Measurements from ENCODE around the gene PRRG2. TPM values are rescaled to one million over a fixed set of nuclear protein-coding genes. Genes with fewer than 3 reads are reported as not detected.

PRRG2 gene
- total RNA-seq, 2 experiments from 2014 or later, result 1.1 to 1.4 TPM

DNA sequence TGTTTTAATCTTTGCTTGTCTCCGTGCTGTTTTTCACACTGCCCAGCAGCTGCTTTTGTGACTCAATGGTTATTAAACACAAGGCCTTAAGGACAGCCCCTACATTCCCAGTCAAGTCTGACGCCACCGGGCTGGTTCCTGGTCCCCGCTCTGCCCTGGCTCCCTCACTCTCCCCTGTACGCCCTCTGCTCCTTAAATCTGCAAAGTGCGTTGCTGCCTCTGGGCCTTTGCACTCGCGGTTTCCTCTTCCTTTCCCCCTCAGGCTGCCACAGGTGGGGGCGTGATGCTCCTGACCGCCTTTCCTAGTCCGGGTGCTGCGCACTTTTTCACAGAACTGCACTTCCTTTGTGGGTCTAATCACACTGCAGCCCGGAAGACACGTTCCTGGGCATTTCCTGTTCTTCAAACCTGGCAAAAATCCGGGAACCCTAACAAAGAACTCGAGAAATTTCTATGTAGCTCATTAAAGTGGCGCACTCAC is 26.4 kb upstream of the PRRG2 start:
- POLR2A ChIA-PET, result interaction anchor here (0.5 to 1.4 kb wide), 3 partner anchors 24 to 58 kb away, joined by 3 to 4 read pairs (median 4); partner anchors contain the start of genes FCGRT and RPS11
- CTCF ChIA-PET, result interaction anchor here (0.6 to 7.0 kb wide), 6 partner anchors 8 to 744 kb away, joined by 3 to 66 read pairs (median 4); partner anchors contain the start of gene BCAT2

DNA sequence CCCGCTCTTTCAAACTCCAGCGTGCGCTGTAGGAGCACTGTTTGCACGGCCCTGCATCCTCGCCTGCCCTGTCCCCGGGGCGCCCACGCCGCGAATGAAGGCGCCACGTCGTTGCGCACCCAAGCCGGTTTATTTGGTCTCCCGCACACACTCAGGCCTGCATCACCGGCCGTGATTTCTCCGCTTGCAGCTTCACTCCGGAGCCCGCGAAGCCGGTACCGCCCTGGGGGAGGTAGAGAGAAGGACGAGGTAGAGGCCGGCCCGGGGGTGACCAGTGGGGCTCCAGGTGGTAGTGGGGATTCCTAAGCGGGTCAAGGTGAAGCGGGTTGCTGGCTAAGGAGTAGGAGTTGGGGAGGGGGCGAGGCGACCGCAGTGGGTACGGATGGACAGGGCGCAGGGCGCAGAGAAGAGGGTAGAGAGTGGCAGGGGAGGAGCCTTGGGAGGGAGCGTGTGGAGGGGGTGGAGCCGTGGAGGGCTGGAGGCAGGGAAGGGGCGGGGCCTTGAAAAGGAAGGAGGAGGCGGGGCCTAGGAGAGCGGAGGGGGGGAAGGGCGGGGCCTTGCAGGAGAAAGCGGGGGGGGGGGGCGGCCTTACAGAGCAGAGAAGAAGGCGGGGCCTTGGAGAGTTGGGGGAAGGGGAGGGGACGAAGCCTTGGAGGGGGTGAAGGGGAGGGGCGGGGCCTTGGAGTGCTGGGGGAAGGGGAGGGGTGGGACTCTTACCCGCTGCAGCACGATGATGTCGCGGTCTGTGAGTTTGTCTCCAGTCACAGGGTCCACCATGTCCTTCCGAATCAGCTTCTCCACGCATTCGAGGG is 25.3 kb upstream of the PRRG2 start:
- ChIA-PET POLR2A (no interaction called here), CTCF (interaction anchor here (1.0 to 4.6 kb wide), 2 partner anchors 9 to 14 kb away, joined by 5 to 42 read pairs; no protein-coding TSS in a partner anchor)

DNA sequence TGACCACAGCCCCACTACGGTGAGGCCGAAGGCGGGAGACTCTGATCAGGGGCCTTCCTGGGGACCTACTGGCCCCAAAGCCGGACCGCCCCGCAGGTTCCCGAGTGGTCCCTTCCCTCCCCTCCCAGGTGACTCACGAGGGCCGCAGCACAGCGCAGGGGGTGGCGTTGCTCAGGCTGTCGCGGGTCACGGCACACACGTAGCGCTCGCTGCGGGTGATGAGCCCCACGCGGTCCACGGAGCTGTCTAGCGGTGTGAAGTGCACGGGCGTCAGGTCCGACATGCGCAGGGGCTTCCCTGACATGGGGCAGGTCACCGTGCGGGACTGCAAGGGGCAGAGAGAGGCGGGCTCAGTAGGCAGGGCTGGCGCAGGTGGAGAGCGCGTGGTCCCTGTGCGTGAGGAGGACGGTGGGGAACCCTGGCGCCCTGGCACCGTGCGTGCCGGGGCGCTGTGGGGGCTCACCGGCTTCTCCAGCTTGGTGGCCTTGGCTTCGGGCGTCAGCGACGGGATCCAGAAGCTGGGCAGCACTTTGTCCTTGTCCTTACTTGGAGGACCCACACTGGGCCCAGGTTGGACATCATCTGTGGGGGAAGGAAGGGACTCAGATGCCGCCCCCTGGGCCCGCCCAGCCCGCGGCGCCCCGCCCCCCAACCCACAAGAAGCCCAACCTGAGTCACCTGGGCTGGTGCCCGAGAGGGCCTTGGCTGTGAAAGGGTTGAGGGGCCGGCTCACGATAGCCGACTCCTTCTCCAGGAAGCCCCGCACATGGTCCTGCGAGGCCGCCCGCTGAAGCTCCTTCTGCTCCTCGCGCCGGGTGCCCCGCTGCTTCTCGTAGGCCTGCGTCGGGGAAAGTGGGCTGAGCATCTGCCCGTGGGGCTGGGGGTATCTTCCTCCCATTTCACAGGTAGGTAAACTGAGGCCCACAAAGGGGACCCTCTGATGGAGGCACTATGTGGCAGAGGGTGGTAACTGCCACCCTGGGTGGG is 24.4 kb upstream of the PRRG2 start:
- ChIA-PET POLR2A (interaction anchor here (0.5 to 0.7 kb wide), 2 partner anchors 48 to 57 kb away, joined by 3 read pairs; no protein-coding TSS in a partner anchor), CTCF (interaction anchor here (0.7 to 5.7 kb wide), 2 partner anchors 13 to 50 kb away, joined by 3 to 40 read pairs; no protein-coding TSS in a partner anchor)

DNA sequence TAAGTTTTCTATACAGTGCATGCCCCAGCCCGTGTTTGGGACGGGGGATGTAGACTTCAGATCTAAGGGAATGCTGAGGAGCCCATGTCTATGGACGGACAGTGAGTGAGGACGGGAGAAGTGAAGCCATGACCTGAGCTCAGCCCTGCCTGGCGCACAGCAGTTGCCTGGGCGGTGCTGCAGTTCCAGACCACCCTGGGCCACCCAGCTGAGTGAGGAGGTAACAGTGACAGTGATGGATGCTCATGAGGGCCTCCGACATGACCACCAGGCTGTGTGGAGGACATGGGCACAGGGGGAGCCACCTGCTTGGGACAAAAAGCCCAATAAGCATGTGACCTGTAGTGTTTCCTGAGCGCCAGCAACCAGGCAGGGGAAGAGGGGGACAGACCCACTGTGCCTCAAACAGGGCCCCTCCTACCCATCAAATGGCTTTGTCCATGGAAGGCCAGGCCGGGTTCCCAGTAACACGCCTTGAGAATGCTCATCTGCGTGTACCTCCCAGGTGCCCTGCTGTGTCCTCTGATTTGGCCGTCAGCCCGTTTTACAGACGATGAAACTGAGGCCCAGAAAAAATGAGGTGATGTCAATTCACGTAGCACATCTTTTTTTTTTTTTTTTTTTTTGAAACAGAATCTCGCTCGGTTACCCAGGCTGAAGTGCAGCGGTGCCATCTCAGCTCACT is 23.3 kb upstream of the PRRG2 start:
- ChIA-PET CTCF (interaction anchor here (0.7 to 5.7 kb wide), 3 partner anchors 12 to 55 kb away, joined by 3 to 40 read pairs (median 8); no protein-coding TSS in a partner anchor), POLR2A (interaction anchor here (0.5 kb wide), 1 partner anchor 49 kb away, joined by 3 read pairs; no protein-coding TSS in a partner anchor)

DNA sequence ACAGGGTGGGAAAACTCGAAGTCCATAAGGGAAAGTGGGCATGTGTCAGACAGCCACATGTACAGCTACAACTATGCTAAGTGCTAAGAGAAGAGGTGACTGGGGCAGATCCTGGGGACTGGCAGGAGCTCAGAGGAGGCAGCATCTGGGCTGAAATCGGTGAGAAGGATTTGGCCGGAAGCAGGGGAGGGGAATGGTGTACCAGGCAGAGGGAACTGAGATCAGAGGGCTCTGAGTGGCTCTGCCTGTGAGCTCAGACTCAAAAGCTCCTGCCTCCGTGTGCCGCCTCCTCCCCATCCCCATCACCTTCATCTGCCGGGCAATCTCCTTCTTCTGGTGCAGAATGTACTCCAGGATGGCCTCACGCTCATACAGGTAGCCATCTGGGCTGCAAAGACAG is 22.5 kb upstream of the PRRG2 start:
- CTCF ChIA-PET, result interaction anchor here (1.1 to 5.7 kb wide), 4 partner anchors 11 to 56 kb away, joined by 7 to 40 read pairs (median 10); no protein-coding TSS in a partner anchor
- POLR2A ChIA-PET, result interaction anchor here (0.7 to 1.2 kb wide), 2 partner anchors 24 to 82 kb away, joined by 3 to 4 read pairs; no protein-coding TSS in a partner anchor

DNA sequence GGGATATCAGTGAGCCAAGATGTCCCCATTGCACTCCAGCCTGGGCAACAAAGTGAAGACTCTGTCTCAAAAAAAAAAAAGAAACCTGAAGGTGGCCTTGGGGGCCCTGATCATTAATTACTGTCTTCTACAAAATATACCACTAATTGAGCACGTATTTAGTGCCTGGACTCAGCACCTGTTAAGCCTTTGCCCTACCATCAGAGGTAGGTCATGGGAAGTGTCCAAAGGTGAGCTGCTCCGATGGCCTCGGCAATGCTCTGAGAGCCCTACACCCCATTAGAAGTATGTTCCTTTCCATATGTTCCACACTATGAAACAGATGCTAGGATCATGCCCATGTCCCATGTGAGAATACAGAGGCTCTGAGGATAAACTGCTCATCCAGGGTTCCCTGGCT is 21.7 kb upstream of the PRRG2 start:
- ChIA-PET POLR2A (interaction anchor here (1.2 kb wide), 1 partner anchor 25 kb away, joined by 3 read pairs; no protein-coding TSS in a partner anchor), CTCF (interaction anchor here (1.1 to 5.7 kb wide), 5 partner anchors 11 to 56 kb away, joined by 5 to 40 read pairs (median 8); no protein-coding TSS in a partner anchor)

DNA sequence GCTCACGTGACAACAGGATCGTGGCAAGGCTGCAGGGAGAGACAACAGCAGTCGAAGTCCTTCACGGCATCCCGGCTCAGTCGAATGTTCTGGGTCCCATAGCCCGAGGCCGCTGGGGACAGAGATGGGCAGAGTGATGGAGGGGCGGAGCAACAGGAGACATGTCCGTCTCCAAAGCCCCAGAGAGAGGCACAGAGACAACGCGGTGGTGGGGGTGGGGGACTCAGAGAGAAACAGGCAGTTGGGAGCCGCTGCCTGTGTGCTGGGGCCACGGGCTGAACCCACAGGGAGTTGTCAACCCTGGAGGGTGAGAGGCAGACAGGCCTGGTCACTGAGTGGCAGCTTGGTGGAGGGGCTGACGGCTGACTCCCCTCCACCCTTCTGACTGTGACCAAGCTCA is 21.2 kb upstream of the PRRG2 start:
- ChIA-PET POLR2A (no interaction called here), CTCF (interaction anchor here (1.3 to 5.7 kb wide), 5 partner anchors 10 to 57 kb away, joined by 5 to 40 read pairs (median 8); no protein-coding TSS in a partner anchor)

DNA sequence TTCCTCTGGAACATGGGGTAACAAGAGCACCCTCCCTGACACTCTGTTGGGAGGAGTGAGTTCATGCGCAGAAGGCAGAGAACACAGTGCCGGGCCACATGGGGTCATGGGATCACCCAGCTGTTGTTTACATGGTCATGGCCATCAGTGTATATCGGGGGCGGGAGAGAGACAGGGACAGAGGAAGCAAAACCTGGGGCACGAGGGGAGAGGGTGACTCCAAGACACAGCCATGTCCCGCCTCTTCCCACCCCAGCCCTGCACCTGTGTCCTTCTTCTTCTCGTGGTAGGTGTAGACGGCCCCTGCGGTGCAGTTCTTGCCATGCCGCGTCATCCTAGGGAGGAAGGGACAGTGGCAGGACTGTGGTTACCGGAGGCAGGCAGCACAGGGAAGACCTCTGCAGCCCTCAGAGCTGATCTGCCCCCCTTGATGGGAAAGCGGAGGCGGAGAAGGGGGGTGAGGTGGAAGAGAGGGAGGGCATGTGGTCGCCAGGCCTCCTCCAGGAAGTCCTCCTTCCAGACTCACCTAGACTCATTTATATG is 20.7 kb upstream of the PRRG2 start:
- POLR2A ChIA-PET, result interaction anchor here (0.6 kb wide), 2 partner anchors 10 to 66 kb away, joined by 3 to 4 read pairs; no protein-coding TSS in a partner anchor

DNA sequence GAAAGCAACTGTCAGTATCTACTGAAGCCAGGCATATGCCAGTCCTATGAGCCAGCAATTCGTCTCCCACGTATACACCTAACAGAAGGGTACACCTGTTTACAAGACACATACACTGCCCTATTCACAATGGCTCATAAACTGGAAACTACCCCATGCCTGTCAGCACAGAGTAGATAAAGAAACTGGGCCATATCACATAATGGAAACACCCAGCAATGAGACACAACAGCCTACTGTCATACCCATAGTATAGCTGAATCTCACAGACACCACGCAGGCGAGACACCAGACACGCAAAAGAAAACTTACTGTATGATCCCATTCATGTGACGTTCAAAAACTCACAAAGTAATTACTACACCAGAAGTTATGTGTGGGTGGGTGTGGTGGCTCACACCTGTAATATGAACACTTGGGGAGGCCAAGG is 16.5 kb upstream of the PRRG2 start:
- POLR2A ChIA-PET, result interaction anchor here (0.6 kb wide), 1 partner anchor 79 kb away, joined by 4 read pairs; no protein-coding TSS in a partner anchor

More for the DNA sequence above, 20.7 kb upstream of the PRRG2 start:
- CTCF ChIA-PET, result interaction anchor here (0.9 to 5.7 kb wide), 6 partner anchors 10 to 58 kb away, joined by 3 to 40 read pairs (median 8); no protein-coding TSS in a partner anchor

DNA sequence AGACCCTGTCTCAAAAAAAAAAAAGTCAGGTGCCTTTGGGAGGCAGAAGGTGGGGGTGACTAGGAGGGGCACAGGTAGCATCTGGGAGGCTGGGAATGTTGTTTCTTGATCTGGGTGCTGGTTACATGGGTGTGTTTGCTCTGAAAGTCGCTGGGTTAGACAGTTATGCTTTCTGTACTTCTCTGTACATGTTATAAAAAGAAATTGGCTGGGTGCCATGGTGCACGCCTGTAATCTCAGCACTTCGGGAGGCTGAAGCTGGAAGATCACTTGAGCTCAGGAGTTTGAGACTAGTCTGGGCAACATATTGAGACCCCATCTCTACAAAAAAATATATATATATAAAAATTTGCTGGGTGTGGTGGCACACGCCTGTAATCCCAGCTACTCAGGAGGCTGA is 15.9 kb upstream of the PRRG2 start:
- POLR2A ChIA-PET, result interaction anchor here (1.6 kb wide), 1 partner anchor 13 kb away, joined by 3 read pairs; no protein-coding TSS in a partner anchor
- CTCF ChIA-PET, result interaction anchor here (0.9 to 1.5 kb wide), 6 partner anchors 11 to 116 kb away, joined by 3 to 5 read pairs (median 3); no protein-coding TSS in a partner anchor

More for the DNA sequence above, 16.5 kb upstream of the PRRG2 start:
- CTCF ChIA-PET, result interaction anchor here (0.9 to 1.5 kb wide), 6 partner anchors 10 to 116 kb away, joined by 3 to 5 read pairs (median 3); no protein-coding TSS in a partner anchor

DNA sequence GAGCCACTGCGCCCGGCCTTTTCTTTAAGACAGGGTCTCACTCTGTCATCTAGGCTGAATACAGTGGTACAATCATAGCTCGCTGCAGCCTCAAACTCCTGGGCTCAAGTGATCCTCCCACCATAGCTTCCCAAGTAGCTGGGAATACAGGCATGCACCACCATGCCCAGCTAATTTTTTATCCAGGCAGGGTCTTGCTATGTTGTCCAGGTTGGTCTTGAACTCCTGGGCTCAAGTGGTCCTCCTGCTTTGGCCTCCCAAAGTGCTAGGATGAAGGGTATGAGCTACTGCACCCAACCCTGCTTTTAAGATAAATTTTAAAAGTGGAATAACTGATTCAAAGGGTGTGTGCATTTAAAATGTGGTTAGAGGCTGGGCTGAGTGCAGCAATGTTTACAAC is 14.8 kb upstream of the PRRG2 start:
- ChIA-PET POLR2A (interaction anchor here (1.6 kb wide), 1 partner anchor 15 kb away, joined by 3 read pairs; no protein-coding TSS in a partner anchor), CTCF (interaction anchor here (0.9 to 1.5 kb wide), 3 partner anchors 19 to 99 kb away, joined by 3 to 8 read pairs (median 3); partner anchors contain the start of genes BCL2L12 and IRF3)

DNA sequence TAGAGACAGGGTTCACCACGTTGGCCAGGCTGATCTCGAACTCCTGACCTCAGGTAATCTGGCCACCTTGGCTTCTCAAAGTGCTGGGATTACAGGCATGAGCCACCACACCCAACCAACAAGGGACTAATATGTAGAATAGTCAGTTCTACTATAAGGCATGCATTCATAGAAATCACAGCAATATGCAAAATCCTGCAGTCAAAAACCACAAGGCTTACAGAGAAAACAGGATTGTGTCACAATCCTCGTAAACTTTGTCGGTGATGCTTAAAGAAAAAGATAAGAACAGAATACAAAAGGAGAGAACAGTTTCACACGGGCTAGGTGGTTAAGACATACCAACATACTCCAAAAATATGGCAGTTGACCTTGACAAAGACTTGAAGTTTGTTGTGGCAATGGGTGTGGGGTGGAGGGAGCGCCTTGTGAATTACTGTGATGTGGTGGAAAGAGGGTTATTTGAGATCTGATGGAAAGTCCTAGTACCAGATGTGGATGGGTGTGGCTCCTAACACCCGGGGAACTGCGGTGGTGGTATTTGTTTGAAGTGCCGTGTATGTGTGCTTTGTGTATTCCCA is 13.2 kb upstream of the PRRG2 start:
- ChIA-PET POLR2A (interaction anchor here (0.6 kb wide), 1 partner anchor 69 kb away, joined by 5 read pairs; no protein-coding TSS in a partner anchor), CTCF (interaction anchor here (0.6 to 3.8 kb wide), 4 partner anchors 8 to 29 kb away, joined by 4 to 64 read pairs (median 41); no protein-coding TSS in a partner anchor)

DNA sequence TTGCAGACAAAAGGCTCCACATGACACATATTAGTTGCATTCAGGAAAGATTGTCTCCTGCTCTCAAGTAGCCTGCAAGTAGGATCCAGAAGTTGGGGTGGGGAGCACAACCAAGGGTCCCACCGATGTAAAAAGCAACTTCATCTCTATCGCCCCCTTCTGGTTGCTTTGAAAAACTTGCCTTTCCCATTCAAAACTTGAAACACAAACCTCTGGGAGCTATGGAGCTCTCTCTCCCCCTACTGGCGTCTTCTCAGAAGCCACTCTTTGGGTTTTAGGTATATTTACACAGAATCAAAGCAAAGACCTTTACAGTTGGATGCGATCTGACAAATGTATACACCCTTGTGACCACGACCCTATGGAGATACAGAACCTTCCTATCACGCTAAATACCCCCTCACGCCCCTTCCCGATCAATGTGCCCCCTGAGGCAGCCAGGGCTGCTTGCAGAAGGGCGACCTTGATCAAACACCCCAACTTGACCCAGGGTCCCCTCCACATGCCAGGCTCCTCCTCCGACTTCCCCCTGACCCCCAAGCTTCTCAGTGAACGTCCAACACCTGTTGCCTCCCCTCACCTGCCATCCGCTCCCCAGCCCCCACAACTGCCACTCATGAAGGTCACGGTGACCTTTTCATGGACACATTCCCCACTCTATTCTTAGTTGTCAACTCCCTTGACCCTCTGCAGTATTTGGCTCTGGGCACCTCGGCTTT is 10.8 kb upstream of the PRRG2 start:
- CTCF ChIA-PET, result interaction anchor here (0.9 to 3.8 kb wide), 19 partner anchors 8 to 196 kb away, joined by 3 to 64 read pairs (median 6); partner anchors contain the start of genes NOSIP, PRMT1, PRRG2 and RCN3

DNA sequence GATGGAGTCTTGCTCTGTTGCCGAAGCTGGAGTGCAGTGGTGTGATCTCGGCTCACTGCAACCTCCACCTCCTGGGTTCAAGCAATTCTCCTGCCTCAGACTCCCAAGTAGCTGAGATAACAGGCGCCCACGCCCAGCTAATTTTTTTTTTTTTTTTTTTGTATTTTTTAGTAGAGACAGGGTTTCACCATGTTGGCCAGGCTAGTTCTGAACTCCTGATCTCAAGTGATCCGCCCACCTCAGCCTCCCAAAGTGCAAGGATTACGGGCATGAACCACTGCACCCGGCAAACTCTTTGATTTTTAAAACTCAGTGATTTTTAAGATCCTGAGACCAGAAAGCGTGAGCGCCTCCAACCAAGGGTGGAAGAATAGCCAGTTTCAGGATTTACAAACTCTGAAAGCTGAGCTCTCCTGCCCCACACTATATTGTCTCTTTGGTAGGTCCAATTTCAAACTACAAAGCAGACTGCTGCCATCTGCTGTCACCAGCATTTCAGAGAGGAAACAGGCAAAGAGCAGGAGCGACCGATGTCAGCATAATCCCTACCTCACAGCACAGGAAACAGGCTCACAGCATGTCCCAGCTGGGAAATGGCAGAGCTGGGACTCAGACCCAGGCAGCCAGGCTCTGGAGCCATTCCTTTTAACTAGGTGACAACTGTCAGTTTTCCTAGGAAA is 10.0 kb upstream of the PRRG2 start:
- ChIA-PET POLR2A (interaction anchor here (0.6 to 2.1 kb wide), 5 partner anchors 9 to 304 kb away, joined by 3 to 7 read pairs (median 4); partner anchors contain the start of genes NOSIP and RCN3), CTCF (interaction anchor here (0.7 to 3.8 kb wide), 15 partner anchors 9 to 196 kb away, joined by 3 to 64 read pairs (median 9); partner anchors contain the start of genes NOSIP, PRMT1 and PRRG2)

More for the DNA sequence above, 10.8 kb upstream of the PRRG2 start:
- POLR2A ChIA-PET, result interaction anchor here (0.6 to 2.1 kb wide), 6 partner anchors 9 to 303 kb away, joined by 3 to 7 read pairs (median 4); partner anchors contain the start of genes NOSIP and RCN3

DNA sequence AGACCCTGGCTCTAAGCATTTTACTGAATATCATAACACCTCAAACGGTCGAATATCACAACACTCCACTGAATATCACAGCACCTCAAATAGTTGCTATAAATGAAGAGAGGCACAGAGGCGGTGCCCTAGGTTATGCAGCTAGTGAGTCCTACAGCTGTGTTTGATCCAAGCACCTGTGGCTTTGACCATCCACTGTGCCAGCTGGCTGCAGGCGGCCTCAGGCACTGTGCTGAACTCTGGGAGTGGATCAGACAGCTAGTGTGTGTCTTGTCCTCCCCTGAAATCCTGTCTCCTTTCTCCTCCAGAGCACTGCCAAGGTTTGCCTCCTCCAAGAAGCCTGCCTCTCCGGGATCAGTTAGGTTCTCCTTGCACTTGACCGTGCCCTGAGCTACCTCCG is 8.1 kb upstream of the PRRG2 start:
- POLR2A ChIA-PET, result no interaction called here
- CTCF ChIA-PET, result interaction anchor here (0.7 to 1.9 kb wide), 3 partner anchors 13 to 36 kb away, joined by 3 to 6 read pairs (median 3); no protein-coding TSS in a partner anchor

All from activated CD8-positive, alpha-beta memory T cell treated with anti-CD3 and anti-CD28 coated beads for 36 hours (primary cell).